Measurements from ENCODE around the gene TEX54.
"Not testable (repeated sequence)": the region's sequence is repeated elsewhere in the genome, so short reads cannot be mapped to it uniquely, and the experiment has no call there.

The TEX54 gene

DNA sequence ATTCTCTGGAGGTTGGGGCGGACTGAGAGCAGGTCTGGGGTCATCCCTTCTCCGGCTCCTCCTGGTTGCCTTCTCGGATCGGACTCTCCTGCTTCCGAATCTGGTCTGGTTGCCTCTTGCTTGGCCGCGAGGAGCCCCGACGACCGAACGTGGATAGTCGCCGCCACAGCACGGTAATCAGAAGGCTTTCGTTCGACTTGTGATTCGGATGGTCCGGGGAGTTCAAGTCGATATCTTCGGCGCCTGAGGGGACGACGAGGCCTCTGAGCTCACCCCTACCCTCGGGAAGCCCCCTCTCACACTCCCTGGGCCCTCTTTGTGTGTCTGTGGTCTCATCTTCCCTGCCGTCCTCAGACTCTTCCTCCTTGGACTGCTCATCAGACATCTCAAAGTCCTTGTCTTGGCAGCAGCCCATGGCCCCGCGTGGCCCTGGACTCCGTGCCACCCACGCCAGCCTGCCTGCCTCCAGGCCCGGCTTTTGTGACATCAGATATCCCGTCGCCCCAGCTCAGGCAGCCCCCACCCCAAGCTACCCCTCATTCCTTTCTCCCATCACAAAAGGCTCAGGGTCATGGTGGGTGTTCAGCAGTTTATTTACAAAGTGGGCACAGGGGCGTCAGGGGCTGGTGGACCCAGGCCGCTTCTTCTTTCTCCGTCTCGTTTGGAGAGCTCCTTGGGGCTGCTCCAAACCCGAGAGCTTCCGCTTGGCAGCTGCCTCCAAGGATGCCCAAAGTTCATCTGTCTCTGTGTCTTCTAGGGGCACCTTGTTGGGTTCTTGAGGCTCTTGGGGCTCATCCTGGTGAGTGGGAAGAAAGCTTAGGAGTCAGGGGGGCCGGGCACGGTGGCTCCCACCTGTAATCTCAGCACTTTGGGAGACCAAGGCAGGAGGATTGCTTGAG is at the start of gene TEX54:
TEX54 (minus strand) TSS at position 506 of the 899 bp plus-strand sequence.
- no peak for DNase-seq

- no peak for DNase-seq
These were observed 49.7 kb upstream of the TEX54 start for GRCh38 chr11:62882431-62882749.

GRCh38 chr11:62881579-62882430 is 49.2 kb upstream of the TEX54 start:
- peak; percentile 96 for DNase-seq

DNA sequence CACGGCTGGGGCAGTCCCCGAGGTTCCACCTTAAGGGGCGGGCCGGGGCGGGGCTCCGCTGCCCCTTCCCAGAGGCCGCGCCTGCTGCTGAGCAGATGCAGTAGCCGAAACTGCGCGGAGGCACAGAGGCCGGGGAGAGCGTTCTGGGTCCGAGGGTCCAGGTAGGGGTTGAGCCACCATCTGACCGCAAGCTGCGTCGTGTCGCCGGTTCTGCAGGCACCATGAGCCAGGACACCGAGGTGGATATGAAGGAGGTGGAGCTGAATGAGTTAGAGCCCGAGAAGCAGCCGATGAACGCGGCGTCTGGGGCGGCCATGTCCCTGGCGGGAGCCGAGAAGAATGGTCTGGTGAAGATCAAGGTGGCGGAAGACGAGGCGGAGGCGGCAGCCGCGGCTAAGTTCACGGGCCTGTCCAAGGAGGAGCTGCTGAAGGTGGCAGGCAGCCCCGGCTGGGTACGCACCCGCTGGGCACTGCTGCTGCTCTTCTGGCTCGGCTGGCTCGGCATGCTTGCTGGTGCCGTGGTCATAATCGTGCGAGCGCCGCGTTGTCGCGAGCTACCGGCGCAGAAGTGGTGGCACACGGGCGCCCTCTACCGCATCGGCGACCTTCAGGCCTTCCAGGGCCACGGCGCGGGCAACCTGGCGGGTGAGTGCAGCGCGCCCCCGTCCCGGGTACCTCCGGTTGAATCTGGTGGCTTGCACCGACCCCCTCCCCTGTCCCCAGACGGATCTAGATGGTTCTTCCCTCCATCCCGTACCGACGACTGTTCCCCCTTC is 48.4 kb upstream of the TEX54 start, which contains the start of gene SLC3A2:
SLC3A2 (plus strand) TSS at position 94 of the 776 bp plus-strand sequence; CDS start at position 222, 128 bp downstream.
- peak; percentile 91 for DNase-seq

DNA sequence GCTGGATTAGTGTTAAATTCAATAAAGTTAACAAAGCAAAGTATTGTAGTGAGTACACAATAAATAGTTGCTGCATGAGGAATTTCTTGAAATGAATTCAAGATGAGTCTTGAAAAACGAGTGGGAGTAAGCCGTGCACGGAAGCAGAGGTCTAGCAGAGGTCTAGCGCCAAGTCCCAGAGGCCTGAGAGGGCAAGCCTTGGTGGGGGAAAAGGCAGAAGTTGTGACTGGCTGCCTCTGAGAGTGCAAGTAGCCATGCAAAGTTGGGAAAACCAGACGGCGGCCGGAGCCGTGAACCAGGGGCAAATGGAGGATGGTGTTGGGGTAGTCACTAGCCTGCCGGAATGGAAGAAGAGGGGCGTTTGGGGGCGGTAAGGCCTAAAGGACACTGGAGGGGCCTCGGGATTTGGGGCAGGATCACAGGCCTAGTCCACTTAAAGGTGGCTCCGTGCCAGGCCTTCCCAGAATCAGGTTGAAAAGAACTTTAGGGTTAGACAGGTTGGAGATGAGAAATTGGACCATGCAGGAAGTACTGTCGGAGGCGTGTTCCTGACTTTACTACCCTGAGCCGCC is 47.7 kb upstream of the TEX54 start:
- DNase-seq = no peak

DNA sequence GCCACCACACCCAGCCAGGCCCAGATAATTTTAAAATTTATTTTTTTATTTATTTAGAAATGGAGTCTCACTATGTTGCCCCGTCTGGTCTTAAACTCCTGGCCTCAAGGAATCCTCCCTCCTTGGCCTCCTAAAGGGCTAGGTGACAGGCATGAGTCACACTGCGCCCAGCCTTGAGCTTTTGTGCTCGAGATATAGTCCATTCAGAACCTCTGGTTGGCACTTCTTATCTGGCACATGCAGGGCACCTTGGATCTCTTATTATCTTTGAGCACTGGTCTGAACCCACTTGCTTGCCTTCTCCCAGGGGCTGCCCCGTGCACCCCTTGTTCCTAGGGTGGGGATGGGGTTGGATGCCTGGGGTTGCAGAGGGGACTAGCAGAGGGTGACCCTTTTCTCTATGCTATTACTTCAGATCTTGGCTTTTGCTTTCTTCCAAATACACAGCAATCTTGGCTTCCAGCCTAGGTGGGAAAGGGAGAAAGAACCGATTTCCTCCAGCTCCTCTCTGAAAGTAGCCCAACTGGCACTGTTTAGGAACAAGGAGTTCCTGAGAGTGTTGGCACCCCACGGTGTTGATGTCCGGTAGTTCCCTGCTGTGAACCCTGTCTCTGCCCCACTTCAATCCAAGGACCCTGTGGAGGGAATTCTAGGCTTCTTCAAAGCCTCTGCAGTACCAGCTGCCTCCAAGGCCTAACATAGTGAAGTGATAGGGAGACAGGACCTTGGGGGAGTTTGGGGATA is 46.8 kb upstream of the TEX54 start:
- no peak for DNase-seq

GRCh38 chr11:62876712-62877111 is 44.1 kb upstream of the TEX54 start:
- no peak for DNase-seq

DNA sequence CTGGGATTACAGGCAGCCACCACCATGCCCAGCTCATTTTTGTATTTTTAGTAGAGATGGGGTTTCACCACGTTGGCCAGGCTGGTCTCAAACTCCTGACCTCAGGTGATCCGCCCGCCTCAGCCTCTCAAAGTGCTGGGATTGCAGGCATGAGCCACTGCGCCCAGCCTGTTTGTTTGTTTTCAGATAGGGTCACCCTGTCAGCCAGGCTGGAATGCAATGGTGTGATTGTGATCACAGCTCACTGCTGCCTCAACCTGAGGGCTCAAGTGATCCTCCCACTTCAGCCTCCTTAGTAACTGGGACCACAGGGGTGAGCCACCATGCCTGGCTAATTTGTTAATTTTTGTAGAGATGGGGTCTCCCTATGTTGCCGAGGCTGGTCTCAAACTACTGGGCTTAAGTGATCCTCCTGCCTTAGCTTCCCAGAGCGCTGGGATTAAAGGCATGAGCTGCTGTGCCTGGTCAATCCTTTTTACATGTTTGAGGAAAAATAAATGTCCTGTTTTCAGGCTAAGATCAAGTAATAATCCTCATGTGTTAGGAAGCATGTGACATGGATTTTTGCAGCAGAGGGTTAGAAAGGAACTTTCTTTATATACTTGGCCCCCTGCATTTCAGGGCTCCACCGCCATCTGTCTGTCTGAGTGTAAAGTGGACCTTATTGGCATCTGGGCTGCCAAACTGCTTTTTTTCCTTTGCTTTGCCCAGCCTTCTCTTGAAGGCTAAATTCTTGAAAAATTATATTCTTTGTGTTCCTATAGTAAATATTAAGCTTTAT is 43.2 kb upstream of the TEX54 start:
- no peak for DNase-seq

DNA sequence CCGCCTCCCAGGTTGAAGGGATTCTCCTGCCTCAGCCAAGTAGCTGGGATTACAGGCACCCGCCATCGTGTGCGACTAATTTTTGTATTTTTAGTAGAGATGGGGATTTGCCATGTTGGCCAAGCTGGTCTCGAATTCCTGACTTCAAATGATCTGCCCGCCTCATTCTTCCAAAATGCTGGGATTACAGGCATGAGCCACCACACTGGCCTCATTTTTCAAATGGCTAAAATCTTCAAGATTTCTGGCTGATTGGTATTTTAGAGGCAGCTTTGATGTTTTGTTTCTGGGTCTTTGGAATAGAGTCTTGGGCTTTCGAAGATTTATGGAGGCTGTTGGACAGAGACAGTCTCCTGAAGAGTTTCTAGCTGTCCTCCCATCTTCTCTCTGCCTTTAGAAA is 42.2 kb upstream of the TEX54 start:
- no peak for DNase-seq

- no peak for DNase-seq
These were observed 33.0 kb upstream of the TEX54 start for GRCh38 chr11:62865635-62866034.

DNA sequence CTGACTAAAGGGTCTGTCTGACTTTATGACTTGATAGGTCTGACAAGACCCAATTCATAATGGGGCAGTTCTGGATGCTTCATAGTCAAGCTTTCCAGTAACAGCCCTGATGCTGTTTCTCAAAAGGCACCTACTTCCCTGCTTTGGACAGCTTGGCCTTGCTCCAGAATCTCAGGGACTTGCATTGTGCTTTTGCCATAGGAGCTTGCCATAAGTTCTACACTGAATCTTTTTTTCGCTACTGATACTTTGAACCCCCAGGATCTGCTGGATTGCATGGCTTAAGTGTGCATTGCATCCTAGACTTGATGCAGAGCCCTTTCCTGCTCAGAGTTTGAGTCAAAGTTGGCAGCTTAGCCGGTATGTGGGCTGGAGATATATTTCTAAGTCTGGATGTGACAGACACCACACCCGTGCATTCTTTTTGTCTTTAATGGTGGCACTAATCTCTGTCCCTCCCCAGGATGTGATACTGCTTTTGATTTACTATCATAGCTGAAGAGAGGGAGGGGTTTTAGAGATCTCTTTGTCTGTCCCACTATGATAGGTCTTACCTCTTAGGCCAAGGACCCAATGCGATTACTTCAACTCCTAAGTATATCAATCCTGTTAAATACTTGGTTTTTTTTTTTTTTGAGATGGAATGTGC is 31.2 kb upstream of the TEX54 start:
- DNase-seq = no peak

GRCh38 chr11:62861564-62862192 is 29.0 kb upstream of the TEX54 start:
- DNase-seq = not testable (repeated sequence)

- DNase-seq = no peak
These were observed 28.4 kb upstream of the TEX54 start for GRCh38 chr11:62860835-62861563.

- not testable (repeated sequence) for DNase-seq
These were observed 26.7 kb upstream of the TEX54 start for GRCh38 chr11:62859281-62859703.

- no peak for DNase-seq
These were observed 25.6 kb upstream of the TEX54 start for GRCh38 chr11:62858201-62858600.

DNA sequence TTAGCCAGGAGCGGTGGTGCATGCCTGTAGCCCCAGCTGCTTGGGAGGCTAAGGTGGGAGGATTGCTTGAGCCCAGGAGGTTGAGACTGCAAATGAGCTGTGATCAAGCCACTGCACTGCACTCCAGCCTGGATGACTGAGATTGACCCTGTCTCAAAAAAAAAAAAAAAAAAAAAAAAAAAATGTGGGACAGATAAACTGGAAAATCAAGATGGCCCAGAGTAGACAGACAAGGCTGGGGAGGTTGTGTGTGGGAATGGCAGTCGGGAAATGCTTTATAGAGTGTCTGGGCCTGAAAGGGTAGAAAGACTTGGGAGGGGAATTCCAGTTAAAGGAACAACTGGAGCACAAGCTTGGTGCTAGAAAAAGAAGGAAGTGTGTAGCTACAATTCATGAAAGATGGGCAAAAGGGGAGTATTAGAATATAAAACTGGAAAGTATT is 24.9 kb upstream of the TEX54 start:
- DNase-seq = no peak

DNA sequence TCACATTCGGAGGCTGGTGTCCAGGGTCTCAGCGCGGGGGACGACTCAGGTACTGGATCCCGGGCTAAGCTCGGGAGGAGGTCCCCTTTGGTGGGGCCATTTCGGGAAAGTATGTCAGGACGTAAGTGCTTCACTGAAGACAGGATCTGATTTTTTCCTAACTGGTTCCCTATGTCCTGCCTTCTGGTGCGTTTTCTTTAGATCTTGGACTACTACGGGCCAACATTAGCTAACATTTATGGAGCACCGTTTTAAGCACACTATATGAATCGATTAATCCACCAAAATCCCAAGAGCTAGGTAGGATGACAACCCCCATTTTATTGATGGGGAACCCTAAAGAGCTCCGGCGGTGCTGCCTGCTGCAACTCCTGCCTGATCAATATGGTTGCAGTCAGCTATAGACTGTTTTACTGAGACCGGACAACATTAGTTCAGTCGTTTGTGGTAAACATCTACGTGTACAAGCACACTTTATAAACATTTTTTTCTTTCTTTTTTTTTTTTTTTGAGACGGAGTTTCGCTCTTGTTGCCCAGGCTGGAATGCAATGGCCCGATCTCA is 23.8 kb upstream of the TEX54 start:
- peak; percentile 27 for DNase-seq

DNA sequence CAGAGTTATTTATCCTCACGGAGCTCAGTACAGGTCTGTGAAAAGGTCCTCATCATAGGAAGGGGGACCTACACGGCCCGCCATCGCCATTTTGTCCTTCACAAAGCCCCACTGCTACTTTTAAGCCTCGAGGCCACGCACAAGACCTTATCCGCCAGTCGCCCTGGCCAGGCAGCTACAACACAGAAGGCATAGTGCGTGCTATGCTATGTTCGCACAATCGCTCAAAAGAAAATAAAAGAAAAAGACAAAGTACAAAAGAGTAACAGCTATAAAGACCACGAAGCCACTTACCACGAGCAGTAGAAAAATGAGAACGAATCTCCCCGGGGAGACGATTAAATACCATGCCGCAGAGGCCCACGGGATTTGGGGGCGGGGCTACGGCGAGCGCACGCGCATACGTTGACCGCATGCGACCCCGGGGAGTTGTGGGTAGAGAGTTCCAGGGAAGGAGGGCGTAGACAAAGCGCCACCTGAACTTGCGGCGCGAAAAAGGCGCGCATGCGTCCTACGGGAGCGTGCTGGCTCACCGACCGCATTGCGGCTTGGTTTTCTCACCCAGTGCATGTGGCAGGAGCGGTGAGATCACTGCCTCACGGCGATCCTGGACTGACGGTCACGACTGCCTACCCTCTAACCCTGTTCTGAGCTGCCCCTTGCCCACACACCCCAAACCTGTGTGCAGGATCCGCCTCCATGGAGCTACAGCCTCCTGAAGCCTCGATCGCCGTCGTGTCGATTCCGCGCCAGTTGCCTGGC is 23.1 kb upstream of the TEX54 start:
- peak; percentile 98 for DNase-seq

All from CD4-positive, alpha-beta T cell treated with Interleukin-6 for 4 hours (primary cell).